AG04450 (cell line): Measurements from ENCODE around the gene RBM4B. TPM values are rescaled to one million over a fixed set of nuclear protein-coding genes. Genes with fewer than 3 reads are reported as not detected.
A peak's percentile ranks its signal among the peaks of the same experiment; 100 is the strongest.

Experiments
- CTCF ChIA-PET: fragments of 300-600, 350-600 bp; formaldehyde crosslinking; extraction: SDS; loops from one replicate; lab custom pipeline; 2022; ENCODE audit warnings: antibody characterized with exemption, inconsistent platforms; lab: Charles Lee
- POLR2A ChIA-PET: fragments of 350-600 bp; formaldehyde crosslinking; extraction: SDS; loops from one replicate; lab custom pipeline; 2021; ENCODE audit warnings: antibody characterized with exemption, inconsistent platforms; lab: Yijun Ruan, JAX
- DNase-seq: peaks from one replicate; pipeline ENCODE4 v3.0.0-alpha.2; 2011; ENCODE audit warnings: low read depth, low spot score
- H3K27ac ChIP-seq: one replicate; pipeline ENCODE4 v1.5.1; 2012; ENCODE audit warnings: low read depth, low read length, control low read depth
- H3K27me3 ChIP-seq: one replicate; pipeline ENCODE4 v1.6.0; 2012; ENCODE audit warnings: low read length; ENCODE audit not compliant: control insufficient read depth, insufficient read depth
- H3K4me3 ChIP-seq: 2 replicates; pipeline ENCODE4 v1.5.1; 2011; ENCODE audit warnings: mild to moderate bottlenecking, low read depth, low read length, control low read depth
- H3K9me3 ChIP-seq: 2 replicates; pipeline ENCODE4 v1.5.1; 2012; ENCODE audit warnings: low read length; ENCODE audit not compliant: control insufficient read depth, insufficient read depth
- polyA plus RNA-seq: library from polyadenylated mRNA; depleted of rRNA; stranded (reverse); fragments of >200 nt; gene quantifications from 2 replicates; pipeline ENCODE4 v1.2.3, GENCODE V29; 2011
- TF ChIP-seq, protein P1 (sequence below): IDR thresholded peaks from 2 replicates; pipeline ENCODE4 v1.5.1; 2011; ENCODE audit warnings: low read depth, low read length, control low read depth, inconsistent platforms

The RBM4B gene
- polyA plus RNA-seq, 1 experiment, result 43.8 TPM

DNA sequence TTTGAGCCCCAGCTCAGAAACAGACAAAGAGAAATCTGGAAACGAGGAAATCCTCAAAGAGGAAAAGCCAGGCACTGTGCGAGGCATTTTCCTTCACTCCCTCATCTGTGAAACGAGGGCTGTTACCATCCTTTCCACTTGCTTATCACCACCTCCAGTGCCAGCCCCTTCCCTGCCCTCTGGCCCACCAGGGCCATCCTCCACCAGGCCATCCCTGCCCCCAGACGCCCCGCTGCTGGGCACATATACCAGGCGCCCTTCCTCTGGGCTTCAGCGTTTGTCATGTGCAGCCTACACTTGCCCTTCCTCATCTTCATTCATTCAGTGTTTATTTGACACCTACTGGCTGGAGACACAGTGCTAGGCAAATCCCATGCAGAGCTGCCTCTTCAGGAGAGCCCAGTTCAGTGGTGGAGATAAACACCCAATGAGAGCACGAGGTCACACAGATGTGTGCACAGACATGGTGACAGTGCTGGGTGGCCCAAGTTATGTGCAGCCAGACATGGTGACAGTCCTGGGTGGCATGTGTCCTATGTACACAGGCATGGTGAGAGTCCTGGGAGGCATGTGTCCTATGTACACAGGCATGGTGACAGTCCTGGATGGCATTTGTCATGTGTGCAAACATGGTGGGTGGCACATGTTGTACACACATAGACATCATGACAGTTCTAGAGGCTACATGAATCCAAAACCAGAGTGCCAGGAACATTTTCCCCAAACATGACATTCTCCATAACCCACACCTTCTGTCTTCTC, 41.6 kb upstream of the RBM4B start:
- TF ChIP-seq, protein P1, sequence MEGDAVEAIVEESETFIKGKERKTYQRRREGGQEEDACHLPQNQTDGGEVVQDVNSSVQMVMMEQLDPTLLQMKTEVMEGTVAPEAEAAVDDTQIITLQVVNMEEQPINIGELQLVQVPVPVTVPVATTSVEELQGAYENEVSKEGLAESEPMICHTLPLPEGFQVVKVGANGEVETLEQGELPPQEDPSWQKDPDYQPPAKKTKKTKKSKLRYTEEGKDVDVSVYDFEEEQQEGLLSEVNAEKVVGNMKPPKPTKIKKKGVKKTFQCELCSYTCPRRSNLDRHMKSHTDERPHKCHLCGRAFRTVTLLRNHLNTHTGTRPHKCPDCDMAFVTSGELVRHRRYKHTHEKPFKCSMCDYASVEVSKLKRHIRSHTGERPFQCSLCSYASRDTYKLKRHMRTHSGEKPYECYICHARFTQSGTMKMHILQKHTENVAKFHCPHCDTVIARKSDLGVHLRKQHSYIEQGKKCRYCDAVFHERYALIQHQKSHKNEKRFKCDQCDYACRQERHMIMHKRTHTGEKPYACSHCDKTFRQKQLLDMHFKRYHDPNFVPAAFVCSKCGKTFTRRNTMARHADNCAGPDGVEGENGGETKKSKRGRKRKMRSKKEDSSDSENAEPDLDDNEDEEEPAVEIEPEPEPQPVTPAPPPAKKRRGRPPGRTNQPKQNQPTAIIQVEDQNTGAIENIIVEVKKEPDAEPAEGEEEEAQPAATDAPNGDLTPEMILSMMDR, result no peak
- no peak for DNase-seq
- Histone ChIP-seq H3K27ac (no peak overlapping the region), H3K4me3 (no peak overlapping the region), H3K27me3 (peaks cover 19% of the 10 kb centered on the region), H3K9me3 (no peaks in the 10 kb centered on the region)
- POLR2A ChIA-PET, result no interaction called here
- CTCF ChIA-PET, result no interaction called here

DNA sequence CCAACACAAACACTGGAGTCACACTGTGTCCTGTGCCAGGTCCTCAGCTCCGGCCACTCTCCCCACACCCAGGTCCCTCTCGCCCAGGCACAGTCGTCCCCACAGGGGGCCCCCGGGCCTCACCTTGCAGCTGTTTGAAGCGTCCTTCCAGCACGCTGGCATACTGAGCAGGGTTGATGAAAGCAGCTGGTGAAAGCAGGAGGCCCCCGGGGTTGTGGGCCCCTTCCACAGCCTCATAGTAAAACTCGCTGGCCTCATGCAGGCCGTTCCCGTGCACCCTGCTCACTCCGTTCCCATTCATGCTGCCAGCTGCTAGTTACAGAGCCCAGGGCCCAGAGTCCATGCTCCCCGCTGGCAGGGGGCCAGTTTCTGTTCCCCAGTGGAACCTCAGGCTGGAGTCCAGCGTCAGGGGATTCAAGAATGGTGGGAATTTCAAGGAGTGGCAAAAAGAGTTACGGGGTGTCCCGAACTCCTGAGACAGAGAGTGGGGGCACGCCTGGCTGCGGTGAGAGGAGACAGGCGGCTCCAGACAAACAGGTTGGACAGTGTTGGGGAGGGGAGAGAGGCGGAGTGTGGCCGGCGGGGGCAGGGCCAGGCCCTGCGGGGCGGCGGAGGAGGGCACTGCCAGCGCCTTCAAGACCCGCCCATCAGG, 40.8 kb upstream of the RBM4B start:
- TF ChIP-seq, protein P1, result peak; percentile 27
- H3K27me3 ChIP-seq, result peaks cover 22% of the 10 kb centered on the region
- CTCF ChIA-PET, result no interaction called here
- no peak for DNase-seq
- POLR2A ChIA-PET, result no interaction called here
- H3K27ac ChIP-seq, result no peak overlapping the region
- no peak overlapping the region for H3K4me3 ChIP-seq
- no peaks in the 10 kb centered on the region for H3K9me3 ChIP-seq

GRCh38 chr11:66717925-66718319, 40.2 kb upstream of the RBM4B start:
- Histone ChIP-seq H3K27ac (no peak overlapping the region), H3K4me3 (no peak overlapping the region), H3K27me3 (peaks cover 19% of the 10 kb centered on the region), H3K9me3 (no peaks in the 10 kb centered on the region)
- TF ChIP-seq, protein P1, result no peak
- no peak for DNase-seq
- ChIA-PET POLR2A (no interaction called here), CTCF (no interaction called here)

- TF ChIP-seq, protein P1, result no peak
- Histone ChIP-seq H3K27me3 (peaks cover 19% of the 10 kb centered on the region), H3K9me3 (no peaks in the 10 kb centered on the region), H3K4me3 (no peak overlapping the region), H3K27ac (no peak overlapping the region)
- CTCF ChIA-PET, result no interaction called here
- no peak for DNase-seq
- POLR2A ChIA-PET, result no interaction called here
Measured at GRCh38 chr11:66716996-66717395, 39.3 kb upstream of the RBM4B start.
